ENCODE data around the gene ST3GAL3.

GRCh38 chr1:43898981-43899380 is 191.6 kb downstream of the ST3GAL3 start:
- TF ChIP-seq CTCF (IDR thresholded peaks at IDR 0.05) = no peak
- no peak for TF ChIP-seq POLR2AphosphoS5 (IDR thresholded peaks at IDR 0.05)
- no peak for TF ChIP-seq POLR2A (IDR thresholded peaks at IDR 0.05)
- no peak for TF ChIP-seq EP300 (IDR thresholded peaks at IDR 0.05)
